NCI-H187 (cell line): ENCODE data around the gene GGA1.
"Not testable (repeated sequence)": the region's sequence is repeated elsewhere in the genome, so short reads cannot be mapped to it uniquely, and the experiment has no call there.

Source experiments
- DNase-seq, 2 experiments: peaks; one replicate each; lab custom pipeline; 2025; lab: John Stamatoyannopoulos, UW

GGA1 gene

DNA sequence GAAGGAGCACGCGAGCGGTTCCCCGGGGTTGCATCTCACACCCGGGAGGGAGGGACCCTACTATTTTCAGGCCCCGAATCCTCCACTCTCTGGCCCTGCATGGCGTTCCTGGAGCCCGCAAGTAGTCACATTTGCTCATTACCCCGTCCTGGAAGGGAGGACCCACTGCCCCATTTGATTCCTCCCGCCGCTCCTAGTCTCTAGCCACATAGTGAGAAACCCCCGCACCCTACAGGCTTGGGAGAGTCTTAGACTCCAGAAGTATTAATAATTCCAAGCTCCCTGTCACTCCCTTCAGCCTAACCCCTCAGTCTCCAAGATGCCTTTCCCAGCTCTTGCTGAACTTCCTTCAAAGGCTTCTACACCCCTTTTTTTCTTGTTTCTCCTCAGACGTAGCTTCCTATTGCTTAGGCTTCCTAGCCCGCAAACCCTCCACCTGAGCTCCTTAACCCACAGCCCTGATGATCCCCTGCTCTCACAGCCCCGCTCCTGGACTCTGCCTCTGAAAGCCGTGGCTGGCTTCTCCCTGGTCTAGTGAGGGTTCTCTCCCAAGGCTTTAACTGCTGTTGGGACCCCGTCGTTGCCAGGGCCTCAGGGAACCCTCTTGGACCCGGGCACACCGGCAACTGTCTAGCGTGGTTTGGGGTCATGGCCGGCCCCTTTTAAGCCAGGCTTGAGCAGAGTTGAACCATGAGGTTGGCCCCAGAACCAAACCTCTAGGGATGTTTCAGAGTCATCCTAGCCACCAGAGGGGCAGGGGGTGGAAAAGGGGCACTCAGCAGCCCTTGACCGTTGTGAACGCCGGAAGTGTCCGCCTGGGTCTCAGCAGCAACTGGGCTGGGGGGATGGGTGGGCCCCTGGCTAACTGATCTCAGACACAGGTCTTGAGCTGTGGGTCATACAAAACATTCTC lies 862 bp downstream of the GGA1 start:
- no peak for DNase-seq

GRCh38 chr22:37610153-37610475 lies 1.5 kb downstream of the GGA1 start:
- DNase-seq = not testable (repeated sequence)

DNA sequence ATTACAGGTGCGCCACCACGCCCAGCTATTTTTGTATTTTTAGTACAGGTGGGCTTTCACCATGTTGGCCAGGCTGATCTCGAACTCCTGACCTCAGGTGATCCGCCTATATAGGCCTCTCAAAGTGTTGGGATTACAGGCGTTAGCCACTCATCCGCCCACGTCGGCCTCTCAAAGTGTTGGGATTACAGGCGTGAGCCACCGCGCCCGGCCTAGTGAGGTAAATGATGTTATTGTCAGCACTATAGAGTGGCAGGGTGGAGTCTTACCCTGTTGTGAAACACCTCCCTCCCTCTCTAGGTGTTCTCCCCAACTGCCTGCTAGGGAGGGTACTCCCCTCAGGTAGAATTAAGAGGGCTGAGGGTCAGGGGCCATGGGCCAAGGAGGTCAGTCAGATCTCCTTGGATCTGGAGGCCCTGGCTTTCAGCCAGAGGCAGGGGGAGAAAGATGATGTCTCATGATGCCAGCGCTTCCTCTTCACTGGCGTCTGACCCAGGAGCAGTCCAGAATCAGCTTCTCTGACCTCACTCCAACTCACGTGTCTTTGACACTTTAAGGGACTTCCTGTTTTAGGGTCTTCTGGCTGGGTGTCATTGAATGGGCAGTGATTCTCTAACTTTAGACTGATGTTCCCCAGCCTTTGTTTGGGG lies 2.0 kb downstream of the GGA1 start:
- no peak for DNase-seq

GRCh38 chr22:37611207-37611606 lies 2.6 kb downstream of the GGA1 start:
- no peak for DNase-seq

- DNase-seq = no peak
Observed at GRCh38 chr22:37616201-37617083, 7.8 kb downstream of the GGA1 start.

GRCh38 chr22:37617431-37617830 lies 8.8 kb downstream of the GGA1 start:
- no peak for DNase-seq

DNA sequence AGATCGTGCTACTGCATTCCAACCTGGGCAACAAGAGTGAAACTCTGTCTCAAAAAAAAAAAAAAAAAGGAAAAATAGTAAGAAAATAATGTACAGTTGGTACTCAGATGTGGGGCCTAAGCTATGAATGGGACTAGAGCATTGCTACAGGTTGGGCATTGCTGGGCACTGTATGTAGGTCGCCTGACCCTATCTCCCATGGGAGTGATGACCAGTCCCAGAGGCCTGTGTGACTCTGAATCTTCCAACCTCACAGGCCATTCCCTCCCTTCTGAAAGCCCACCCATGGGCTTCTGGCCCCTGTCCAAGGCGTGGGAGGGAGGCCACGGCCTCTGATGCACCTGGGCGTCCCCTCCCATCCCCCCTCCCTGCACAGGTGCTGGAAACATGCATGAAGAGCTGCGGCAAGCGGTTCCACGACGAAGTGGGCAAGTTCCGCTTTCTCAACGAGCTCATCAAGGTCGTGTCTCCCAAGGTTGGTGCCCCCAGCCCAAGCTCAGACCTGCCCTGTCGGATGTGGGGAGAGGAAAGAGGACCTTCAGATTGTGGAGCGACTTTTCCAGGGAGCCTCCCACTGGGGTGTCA lies 9.5 kb downstream of the GGA1 start:
- DNase-seq = no peak

- DNase-seq = no peak
Observed at GRCh38 chr22:37618674-37619073, 10.0 kb downstream of the GGA1 start.

DNA sequence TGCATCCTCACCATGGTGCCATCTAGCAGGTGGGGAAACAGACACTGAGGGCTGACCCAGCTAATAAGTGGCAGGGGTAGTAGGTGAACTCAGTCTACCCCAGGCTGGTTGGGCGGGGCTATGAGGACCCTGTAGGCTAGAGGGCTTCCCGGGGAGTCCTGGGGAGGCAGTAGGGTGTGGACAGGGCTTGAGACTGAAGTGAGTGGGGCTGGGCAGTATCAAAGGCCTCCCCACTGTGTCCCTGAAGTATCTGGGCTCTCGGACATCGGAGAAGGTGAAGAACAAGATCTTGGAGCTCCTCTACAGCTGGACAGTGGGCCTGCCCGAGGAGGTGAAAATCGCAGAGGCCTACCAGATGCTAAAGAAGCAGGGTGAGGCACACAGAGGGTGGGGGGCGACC lies 11.4 kb downstream of the GGA1 start:
- DNase-seq = no peak

- no peak for DNase-seq
Observed at GRCh38 chr22:37621352-37621860, 12.8 kb downstream of the GGA1 start.

GRCh38 chr22:37623075-37624016 lies 14.7 kb downstream of the GGA1 start:
- no peak for DNase-seq

DNA sequence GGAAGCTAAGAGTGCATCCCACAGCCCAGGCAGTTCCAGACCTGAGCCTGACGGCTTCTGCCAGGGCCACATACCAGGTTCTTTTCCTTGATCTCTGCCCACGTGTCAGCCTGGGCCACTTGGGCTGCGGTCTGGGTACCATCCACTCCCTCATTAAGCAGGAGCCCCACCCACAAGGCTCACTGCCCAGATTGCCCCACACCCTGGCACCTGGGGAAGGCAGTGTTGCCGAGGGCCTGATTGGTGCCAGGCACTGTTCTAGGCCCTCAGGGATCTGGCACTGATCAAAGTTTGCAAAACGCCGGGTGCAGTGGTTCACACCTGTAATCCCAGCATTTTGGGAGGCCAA lies 15.4 kb downstream of the GGA1 start:
- no peak for DNase-seq

- no peak for DNase-seq
Observed at GRCh38 chr22:37624876-37625275, 16.2 kb downstream of the GGA1 start.

- no peak for DNase-seq
Observed at GRCh38 chr22:37625737-37626136, 17.1 kb downstream of the GGA1 start.

GRCh38 chr22:37626144-37626543 lies 17.5 kb downstream of the GGA1 start:
- DNase-seq = no peak

GRCh38 chr22:37626556-37627075 lies 18.0 kb downstream of the GGA1 start:
- no peak for DNase-seq

DNA sequence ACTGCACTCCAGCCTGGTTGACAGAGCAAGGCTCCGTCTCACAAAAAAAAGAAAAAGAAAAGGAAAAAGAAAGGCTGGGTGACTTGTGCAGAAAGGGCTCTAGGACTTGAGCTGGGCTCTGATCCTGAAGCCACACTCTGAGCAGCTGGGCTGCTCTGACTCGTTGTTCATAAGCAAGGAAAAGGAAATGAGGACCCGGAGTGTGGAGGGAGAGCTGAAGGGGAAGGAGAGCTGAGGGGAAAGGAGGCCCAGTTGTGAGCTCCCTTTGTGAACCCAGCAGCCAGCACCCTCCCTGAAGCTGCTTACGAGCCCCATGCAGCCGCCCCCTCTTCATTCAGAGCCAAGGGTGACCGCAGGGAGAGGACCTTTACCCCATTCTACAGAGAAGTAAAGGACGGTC lies 18.5 kb downstream of the GGA1 start:
- DNase-seq = no peak

DNA sequence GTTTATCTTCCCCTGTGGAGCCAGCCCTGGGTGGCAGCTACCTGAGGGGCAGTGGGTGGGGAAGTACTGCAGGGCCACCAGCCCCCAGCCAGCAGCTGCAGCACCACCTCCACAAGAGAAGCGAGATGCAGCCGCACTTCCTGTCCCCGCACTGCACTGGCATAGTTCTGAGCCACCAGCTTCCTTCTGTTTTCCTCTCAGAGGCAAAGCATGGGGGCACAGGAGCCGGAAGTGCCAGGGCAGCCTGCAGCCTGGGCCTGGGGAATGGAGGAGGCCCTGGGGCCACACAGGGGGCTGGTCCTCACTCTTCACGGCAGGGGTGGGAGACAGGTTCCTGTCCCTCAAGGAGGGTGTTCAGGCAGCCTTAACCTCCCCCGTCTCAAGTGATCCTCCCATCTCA lies 18.9 kb downstream of the GGA1 start:
- DNase-seq = no peak

DNA sequence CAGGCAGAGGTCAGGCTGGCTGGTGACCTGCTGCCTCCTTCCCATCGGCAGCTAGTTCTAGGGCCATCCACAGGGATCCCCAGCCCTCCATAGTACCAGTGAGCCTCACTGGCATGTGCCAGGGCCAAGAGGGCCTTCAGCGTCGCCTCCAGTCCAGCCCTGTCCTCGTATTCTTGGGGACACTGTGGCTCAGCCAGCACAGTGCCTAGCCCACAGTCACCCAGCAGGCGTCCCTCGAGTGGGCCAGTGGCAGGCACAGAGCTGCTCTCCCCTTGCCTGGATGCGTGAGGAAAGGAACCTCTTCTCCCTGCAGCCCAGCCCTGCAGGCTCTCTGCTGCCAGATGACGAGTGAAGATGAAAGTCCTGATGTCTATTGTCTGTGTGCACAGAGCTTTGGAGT lies 20.2 kb downstream of the GGA1 start:
- no peak for DNase-seq

DNA sequence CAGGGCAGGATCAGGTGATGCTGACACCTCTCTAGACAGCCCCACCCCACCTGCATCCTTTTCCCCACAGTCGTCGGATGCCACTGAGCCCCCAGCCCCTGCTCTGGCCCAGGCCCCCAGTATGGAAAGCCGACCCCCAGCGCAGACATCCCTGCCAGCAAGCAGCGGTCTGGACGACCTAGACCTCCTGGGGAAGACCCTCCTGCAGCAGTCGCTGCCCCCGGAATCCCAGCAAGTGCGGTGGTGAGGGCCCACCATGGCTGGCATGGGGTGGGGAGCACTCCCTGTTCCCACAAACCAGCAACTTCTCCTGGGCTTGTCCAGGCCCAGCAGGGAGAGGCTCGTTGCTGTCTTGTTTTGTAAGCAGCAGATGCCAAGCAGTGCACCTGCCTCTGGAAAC lies 21.3 kb downstream of the GGA1 start:
- DNase-seq = no peak
